HAP-1 (cell line): ENCODE results near the gene SLIT1.

Source experiments
- DNase-seq, 2 experiments: peaks; one replicate each; pipeline ENCODE4 v3.0.0-alpha.2; 2016 to 2020; ENCODE audit warnings: low spot score in 2 of 2
- H3K27me3 ChIP-seq: fragments of 250-450 bp; sonication (Bioruptor Pico); 2 replicates; pipeline ENCODE4 v1.5.1; 2020; ENCODE audit warnings: low read depth, mild to moderate bottlenecking, moderate library complexity
- H3K36me3 ChIP-seq: fragments of 250-450 bp; sonication (Bioruptor Pico); replicated peaks from 2 replicates; pipeline ENCODE4 v1.5.1; 2020; ENCODE audit warnings: mild to moderate bottlenecking
- H3K4me1 ChIP-seq: fragments of 250-450 bp; sonication (Bioruptor Pico); 2 replicates; pipeline ENCODE4 v1.5.1; 2020; ENCODE audit warnings: mild to moderate bottlenecking
- H3K4me3 ChIP-seq: fragments of 250-450 bp; sonication (Bioruptor Pico); 2 replicates; pipeline ENCODE4 v1.5.1; 2020; ENCODE audit warnings: mild to moderate bottlenecking, moderate library complexity
- H3K9me3 ChIP-seq: fragments of 250-450 bp; sonication (Bioruptor Pico); 2 replicates; pipeline ENCODE4 v1.5.1; 2020; ENCODE audit warnings: mild to moderate bottlenecking, moderate library complexity
- in situ Hi-C: fragments of 300-500 bp; cut with MboI; formaldehyde crosslinking; loops from 3 replicates; pipeline ENCODE4 v1.14.3; 2020; ENCODE audit warnings: low sequenced_read_pairs, inconsistent platforms, mixed read lengths

Gene SLIT1

GRCh38 chr10:97120370-97120769 lies 65.4 kb downstream of the SLIT1 start:
- Histone ChIP-seq H3K36me3 (no peaks in the 10 kb centered on the region), H3K4me3 (no peak overlapping the region), H3K4me1 (no peaks in the 10 kb centered on the region), H3K9me3 (no peaks in the 10 kb centered on the region), H3K27me3 (no peaks in the 10 kb centered on the region)
- DNase-seq = no peak
- in situ Hi-C loops = no loop called here

- no peaks in the 10 kb centered on the region for H3K36me3 ChIP-seq
These were observed 66.6 kb downstream of the SLIT1 start for GRCh38 chr10:97119058-97119745.

GRCh38 chr10:97117372-97117771 lies 68.4 kb downstream of the SLIT1 start:
- Histone ChIP-seq H3K36me3 (no peaks in the 10 kb centered on the region), H3K4me3 (no peak overlapping the region), H3K27me3 (no peaks in the 10 kb centered on the region), H3K9me3 (no peaks in the 10 kb centered on the region), H3K4me1 (no peaks in the 10 kb centered on the region)
- no peak for DNase-seq
- in situ Hi-C loops = no loop called here

More at GRCh38 chr10:97119058-97119745, 66.6 kb downstream of the SLIT1 start:
- Histone ChIP-seq H3K4me3 (no peak overlapping the region), H3K9me3 (no peaks in the 10 kb centered on the region), H3K27me3 (no peaks in the 10 kb centered on the region), H3K4me1 (no peaks in the 10 kb centered on the region)
- in situ Hi-C loops = no loop called here
- no peak for DNase-seq

DNA sequence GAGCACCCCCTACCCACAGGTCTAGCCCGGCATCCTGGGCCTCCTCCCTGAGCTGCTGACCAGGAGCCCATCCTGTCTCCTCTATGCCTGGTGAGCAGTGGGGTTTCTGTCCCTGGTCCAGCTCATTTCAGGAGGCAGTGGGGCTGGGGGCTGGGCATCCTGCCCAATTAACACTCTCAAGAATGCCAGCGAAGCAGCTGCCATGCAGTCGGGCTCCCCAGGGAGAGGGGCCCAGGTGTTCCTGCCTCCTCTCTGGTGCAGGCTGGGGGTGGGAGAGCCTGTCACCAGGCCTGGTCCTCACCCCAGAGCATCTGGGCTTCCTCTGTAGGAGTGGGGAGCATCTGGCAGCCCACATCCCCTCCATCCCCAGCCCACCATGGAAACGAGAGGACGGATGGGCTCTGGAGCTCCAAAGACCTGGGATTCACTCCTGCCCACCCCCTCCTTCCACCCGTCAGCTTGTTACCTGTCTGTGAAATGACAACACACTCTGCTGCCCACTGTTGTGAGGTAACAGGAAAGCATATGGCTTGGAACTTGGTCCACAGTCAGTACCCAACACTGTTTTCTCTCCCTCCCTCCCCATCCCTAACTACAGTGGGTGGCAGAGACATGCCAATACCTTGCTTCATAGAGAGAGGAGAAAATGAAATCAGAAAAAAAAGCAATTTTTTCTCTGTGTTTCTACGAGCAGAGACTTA lies 69.1 kb downstream of the SLIT1 start:
- in situ Hi-C loops = no loop called here
- no peak overlapping the region for H3K4me3 ChIP-seq
- no peaks in the 10 kb centered on the region for H3K9me3 ChIP-seq

GRCh38 chr10:97115846-97116245 lies 69.9 kb downstream of the SLIT1 start:
- peaks cover 3% of the 10 kb centered on the region for H3K27me3 ChIP-seq
- no peaks in the 10 kb centered on the region for H3K4me1 ChIP-seq
- H3K36me3 ChIP-seq = no peaks in the 10 kb centered on the region
- no peak overlapping the region for H3K4me3 ChIP-seq
- no peak for DNase-seq
- in situ Hi-C loops = no loop called here
- no peaks in the 10 kb centered on the region for H3K9me3 ChIP-seq

More for the DNA sequence above, 69.1 kb downstream of the SLIT1 start:
- peaks cover 2% of the 10 kb centered on the region for H3K27me3 ChIP-seq
- DNase-seq = no peak
- H3K4me1 ChIP-seq = no peaks in the 10 kb centered on the region
- no peaks in the 10 kb centered on the region for H3K36me3 ChIP-seq

DNA sequence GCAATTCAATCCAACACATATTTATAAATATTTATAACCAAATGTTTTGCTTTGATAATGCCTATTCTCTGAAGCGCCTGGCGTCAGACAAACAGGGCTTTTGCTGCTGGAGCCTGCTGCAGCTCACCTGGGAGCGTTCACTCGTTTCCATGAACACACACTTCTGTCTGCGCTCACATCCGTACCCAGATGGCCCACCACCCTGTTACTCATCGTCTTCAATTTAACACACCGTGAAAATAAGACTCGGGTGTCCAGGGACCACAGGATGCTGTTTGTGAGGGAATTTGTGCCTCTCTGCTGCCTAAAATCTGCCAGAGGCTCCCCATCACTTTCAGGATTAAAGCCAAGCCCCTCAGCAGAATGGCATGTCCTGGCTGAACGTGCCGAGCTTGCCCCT lies 74.1 kb downstream of the SLIT1 start:
- H3K27me3 ChIP-seq = peaks cover 21% of the 10 kb centered on the region
- H3K36me3 ChIP-seq = no peaks in the 10 kb centered on the region

GRCh38 chr10:97109547-97109946 lies 76.2 kb downstream of the SLIT1 start:
- in situ Hi-C loops = no loop called here
- no peaks in the 10 kb centered on the region for H3K4me1 ChIP-seq
- H3K27me3 ChIP-seq = peaks cover 21% of the 10 kb centered on the region
- no peak for DNase-seq
- H3K4me3 ChIP-seq = no peak overlapping the region
- H3K9me3 ChIP-seq = no peaks in the 10 kb centered on the region
- no peaks in the 10 kb centered on the region for H3K36me3 ChIP-seq

More for the DNA sequence above, 74.1 kb downstream of the SLIT1 start:
- in situ Hi-C loops = no loop called here
- no peaks in the 10 kb centered on the region for H3K4me1 ChIP-seq
- H3K9me3 ChIP-seq = no peaks in the 10 kb centered on the region
- no peak for DNase-seq
- no peak overlapping the region for H3K4me3 ChIP-seq

GRCh38 chr10:97107551-97107950 lies 78.2 kb downstream of the SLIT1 start:
- no peaks in the 10 kb centered on the region for H3K36me3 ChIP-seq
- H3K27me3 ChIP-seq = peaks cover 21% of the 10 kb centered on the region
- in situ Hi-C loops = no loop called here
- H3K4me3 ChIP-seq = no peak overlapping the region
- no peaks in the 10 kb centered on the region for H3K4me1 ChIP-seq
- no peak for DNase-seq
- no peaks in the 10 kb centered on the region for H3K9me3 ChIP-seq

DNA sequence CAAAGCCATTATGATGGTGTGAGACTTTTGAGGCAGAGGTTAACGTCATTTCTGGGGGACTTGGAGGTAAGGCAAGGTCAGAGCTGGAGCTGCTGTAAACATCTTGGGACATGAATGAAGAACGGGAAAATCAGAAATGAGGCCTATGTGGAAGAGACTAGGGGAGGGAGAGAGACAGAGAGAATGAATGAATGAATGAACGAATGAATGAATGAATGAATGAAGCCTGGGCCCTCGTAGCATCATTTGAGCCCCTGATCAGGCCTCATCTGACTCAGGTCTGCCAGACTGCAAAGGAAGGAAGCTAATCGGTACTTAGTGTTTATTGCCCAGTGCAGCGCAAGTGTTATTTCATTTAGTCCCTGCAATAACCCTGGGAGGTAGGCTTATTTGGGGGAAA lies 79.6 kb downstream of the SLIT1 start:
- H3K9me3 ChIP-seq = no peaks in the 10 kb centered on the region
- in situ Hi-C loops = no loop called here
- no peaks in the 10 kb centered on the region for H3K4me1 ChIP-seq
- H3K4me3 ChIP-seq = no peak overlapping the region
- no peaks in the 10 kb centered on the region for H3K36me3 ChIP-seq
- peaks cover 18% of the 10 kb centered on the region for H3K27me3 ChIP-seq
- DNase-seq = no peak

GRCh38 chr10:97105303-97105702 lies 80.5 kb downstream of the SLIT1 start:
- Histone ChIP-seq H3K36me3 (no peaks in the 10 kb centered on the region), H3K27me3 (peaks cover 13% of the 10 kb centered on the region), H3K9me3 (no peaks in the 10 kb centered on the region), H3K4me1 (no peaks in the 10 kb centered on the region), H3K4me3 (no peak overlapping the region)
- in situ Hi-C loops = no loop called here
- no peak for DNase-seq

GRCh38 chr10:97103316-97104080 lies 82.3 kb downstream of the SLIT1 start:
- Histone ChIP-seq H3K27me3 (no peaks in the 10 kb centered on the region), H3K4me3 (no peak overlapping the region), H3K4me1 (no peaks in the 10 kb centered on the region), H3K9me3 (no peaks in the 10 kb centered on the region), H3K36me3 (no peaks in the 10 kb centered on the region)
- no peak for DNase-seq
- in situ Hi-C loops = no loop called here

DNA sequence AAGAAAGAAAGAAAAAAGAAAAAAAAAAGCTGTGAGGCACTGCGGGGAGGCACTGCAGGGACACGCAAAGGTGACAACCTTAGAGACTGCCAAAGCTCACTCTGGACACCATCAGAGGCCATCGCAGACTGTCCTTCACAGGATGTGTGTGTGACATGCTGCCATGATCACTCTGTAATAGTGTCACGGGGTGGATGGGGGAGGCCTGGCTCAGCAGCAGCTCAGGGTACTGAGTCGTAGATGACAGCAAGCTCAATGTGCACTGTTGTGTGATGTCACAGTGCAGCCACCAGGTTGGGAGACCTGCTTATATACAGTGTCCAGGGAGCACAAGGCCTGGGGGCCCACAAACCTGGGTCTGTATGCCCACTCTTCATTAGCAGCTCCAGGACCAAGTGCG lies 83.3 kb downstream of the SLIT1 start:
- in situ Hi-C loops = no loop called here
- Histone ChIP-seq H3K4me3 (no peak overlapping the region), H3K36me3 (no peaks in the 10 kb centered on the region), H3K27me3 (0 out of 2 replicates have a peak, but pooled peaks cover under 1% of the 10 kb centered on the region), H3K9me3 (no peaks in the 10 kb centered on the region), H3K4me1 (no peaks in the 10 kb centered on the region)
- no peak for DNase-seq

DNA sequence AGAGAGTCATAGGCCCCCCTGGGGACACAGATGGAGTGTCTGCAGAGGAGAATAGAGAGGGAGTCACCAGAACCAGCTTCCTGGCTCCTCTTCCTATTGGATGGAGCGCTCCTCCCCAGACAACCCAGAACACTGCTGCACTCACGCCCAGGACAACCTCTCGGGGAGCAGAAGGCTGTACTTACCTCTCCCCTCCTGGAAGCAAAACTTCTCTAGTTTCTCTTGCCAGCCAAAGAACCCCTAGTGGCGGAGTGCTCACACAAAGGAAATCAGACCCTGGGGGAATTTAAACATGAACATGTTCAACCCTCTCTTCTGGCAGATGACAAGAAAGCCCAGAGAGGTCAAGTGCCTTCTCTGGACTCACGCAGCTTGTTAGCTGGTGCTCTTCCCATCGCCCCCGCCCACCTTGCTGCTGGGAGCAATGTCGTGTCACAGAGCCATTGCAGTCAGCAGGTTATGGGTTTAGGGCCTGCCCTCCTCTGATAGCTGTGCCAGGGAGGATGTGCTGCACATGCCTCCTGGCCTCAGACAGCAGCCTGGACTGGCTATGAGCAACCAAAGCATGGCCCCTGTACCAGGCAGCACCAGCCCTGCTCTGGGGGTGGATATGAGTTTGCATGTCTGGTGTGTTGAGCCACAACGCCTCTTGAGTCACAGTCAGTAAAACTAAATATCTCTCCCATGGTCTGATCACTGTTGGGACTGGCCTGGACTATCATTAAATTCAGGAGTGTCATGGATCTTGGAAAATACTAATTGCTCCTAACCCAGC lies 84.4 kb downstream of the SLIT1 start:
- Histone ChIP-seq H3K27me3 (0 out of 2 replicates have a peak, but pooled peaks cover 5% of the 10 kb centered on the region), H3K36me3 (no peaks in the 10 kb centered on the region), H3K4me3 (no peak overlapping the region), H3K9me3 (no peaks in the 10 kb centered on the region), H3K4me1 (no peaks in the 10 kb centered on the region)
- in situ Hi-C loops = no loop called here
- DNase-seq = no peak
